GM18873 (cell line): ENCODE measurements around the gene ITGB1BP2.
"Not testable (repeated sequence)": the region's sequence is repeated elsewhere in the genome, so short reads cannot be mapped to it uniquely, and the experiment has no call there.

ENCODE experiments used
- ATAC-seq: cut with Tn5 transposase; IDR thresholded peaks from one replicate; pipeline ENCODE4 v1.9.1; 2021; ENCODE audit warnings: mild to moderate bottlenecking, moderate library complexity, moderate number of reproducible peaks; ENCODE audit not compliant: unreplicated experiment, low FRiP score

Gene ITGB1BP2

DNA sequence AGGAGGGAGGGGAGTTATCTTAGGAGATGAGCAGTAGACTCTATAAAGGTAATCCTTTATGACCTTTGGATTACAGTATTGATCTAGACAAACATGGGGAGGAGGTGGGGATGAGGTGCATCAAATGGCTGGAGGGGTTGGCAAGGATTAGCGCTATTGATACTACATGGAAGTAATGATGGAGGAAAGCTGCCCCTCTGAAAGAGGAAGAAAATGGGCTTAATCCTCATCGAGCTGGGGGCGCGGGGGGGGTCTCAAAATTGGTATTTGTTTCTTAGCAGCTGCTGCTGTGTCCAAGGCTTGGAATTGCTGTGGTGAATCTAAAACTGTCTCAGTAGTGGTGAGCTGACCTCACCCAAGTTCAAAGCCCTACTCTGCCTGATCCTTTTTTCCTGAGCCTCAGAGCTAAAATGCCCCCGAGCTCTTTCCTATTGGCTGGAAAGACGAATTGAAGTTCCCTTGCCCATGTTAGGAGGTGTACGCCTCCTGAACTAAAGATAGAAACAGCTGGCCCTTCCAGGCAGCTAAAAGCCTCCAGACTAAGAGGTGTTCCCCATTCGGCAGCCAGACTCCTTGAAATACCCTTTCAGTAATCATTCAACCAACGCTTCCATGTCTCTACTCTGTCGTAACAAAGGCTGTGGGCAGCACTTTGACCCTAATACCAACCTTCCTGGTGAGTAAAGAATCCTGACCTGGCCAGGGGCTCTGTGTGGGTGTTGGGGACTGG lies at the start of gene ITGB1BP2:
Gene ITGB1BP2 (plus strand): TSS at position 556 of the 730 bp plus-strand sequence. CDS start 57 bp downstream, at position 613.
- ATAC-seq = no peak

DNA sequence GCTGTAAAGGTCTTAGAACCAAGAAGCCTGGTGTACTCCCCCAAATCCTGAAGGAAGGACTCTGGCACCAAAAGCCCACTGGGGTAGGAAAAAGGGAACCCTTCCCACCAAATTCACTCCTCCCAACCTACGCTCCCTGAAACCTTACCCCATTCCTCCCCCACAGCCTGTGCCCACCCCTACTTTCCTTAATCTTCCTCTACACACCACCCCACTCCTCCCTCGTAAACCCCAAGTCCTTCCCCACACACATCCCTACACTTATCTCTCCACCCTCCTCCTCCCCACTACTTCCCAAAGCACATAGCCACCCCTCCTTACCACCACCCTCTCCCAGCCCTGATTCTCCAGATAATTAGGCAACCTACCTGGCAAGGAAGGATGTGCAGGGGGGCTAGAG lies 49.3 kb upstream of the ITGB1BP2 start:
- ATAC-seq = no peak

DNA sequence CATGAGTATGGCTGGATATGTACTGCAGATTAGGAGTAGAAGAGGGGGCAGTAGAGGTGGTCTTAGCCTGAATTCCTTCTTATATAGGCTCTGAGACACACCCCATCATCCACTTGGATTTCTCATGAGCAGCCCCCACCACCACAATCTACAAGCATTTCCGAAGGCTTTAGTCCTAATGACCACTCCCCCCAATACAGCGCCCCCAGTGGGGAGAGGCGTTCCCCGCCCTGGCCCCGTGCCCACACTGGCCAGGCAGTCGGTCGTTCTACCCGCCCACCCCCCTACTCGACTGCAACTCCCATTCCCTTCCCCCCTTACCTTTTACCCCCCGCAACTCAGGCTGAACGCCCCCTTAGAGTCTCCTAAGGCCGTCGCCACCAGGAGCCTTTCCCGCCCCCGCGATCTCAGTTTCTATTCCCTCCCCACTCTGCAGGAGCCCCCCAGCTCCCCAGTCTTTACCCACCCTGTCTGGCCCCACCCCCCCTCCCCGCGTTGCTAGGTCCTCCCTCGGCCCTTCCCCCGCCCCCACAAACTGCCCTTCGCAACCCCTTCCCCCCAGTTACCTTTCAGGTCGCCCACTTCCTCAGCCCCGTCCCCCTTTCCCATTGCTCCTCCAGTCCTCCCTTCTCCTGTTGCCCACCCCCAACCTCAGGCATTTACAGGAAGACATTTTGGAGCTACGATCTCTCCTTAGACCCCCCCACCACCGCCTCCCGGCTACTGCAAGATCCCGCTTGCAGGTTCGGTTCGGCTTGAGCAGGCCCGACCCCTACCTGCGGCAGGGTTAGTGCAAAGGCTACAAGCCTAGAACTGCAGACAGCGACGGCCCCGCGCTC lies 48.1 kb upstream of the ITGB1BP2 start:
- ATAC-seq = no peak

DNA sequence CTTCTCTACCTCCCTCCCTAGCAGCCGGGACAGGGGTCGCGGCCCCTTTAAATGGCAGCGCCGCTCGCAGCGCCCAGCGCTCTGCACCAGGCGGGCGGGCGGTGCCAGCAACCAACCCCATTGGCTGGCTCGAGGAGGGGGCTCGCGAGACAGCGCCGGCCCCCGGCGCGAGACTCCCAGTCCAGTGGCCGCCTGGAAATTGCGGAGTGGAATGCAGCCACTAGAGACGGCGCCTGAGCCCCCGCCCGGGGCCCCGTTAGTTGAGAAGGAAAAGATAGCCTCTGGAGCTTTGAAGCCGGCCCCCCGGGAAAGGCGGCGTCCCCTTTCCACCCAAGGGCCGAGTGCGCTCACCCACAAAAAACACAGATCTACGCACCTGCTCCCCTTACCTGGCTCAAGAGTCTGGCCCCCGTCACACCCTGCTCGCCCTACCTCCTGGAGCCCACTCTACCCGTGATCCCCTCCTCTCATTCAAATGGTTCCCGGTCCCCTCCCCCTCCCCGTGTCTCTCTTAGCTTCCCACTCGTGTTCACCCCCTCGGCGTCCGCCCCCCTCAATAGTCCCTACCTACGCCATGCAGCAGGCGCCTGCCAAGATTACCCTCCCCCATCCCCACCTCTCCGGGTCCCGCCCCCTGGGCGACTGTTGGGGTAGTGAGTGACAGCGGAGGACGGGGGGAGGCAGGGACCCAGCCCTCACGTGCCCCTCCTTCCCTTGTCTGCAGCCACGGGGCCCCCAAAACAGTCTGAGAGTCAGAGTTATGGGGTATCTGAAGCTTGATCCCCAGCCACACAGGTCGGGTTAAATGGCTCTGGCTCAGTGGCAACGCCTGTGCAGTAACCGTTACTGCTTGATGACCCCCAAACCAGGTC lies 47.2 kb upstream of the ITGB1BP2 start, which contains the start of gene ZMYM3:
Gene ZMYM3 (minus strand): TSS at position 49 of the 872 bp plus-strand sequence. CDS start 885 bp downstream, outside the sequence.
- ATAC-seq = peak; percentile 73

DNA sequence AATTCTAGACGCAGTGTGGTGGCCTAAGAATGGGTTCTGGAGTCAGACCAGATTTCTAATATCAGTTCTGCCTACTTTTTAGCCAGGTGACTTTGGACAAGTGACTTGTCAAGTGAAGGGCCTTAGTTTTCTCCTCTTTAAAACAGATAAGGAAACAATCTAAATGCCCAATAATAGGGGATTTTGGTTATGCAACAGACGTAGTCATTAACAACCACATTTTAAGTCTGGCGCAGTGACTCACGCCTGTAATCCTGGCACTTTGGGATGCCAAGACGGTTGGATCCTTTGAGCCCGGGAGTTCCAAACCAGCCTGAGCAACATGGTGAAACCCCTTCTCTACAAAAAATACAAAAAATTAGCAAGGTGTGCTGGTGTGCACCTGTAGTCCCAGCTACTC lies 45.5 kb upstream of the ITGB1BP2 start:
- ATAC-seq = no peak

DNA sequence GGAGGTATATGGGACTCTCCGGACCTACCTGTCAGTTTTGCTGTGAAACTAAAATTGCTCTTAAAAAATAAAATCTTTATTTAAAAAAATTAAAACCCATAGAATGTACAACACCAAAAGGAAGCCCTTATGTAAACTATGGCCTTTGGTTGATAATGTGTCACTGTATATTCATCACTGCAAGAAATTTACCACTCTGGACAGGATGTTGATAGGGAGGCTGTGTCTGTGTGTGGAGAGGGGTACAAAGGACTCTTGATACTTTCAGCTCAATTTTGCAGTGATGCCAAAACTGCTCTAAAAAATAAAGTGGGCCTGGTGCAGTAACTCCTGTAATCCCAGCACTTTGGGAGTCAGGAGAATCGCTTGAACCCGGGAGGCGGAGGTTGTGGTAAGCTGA lies 44.7 kb upstream of the ITGB1BP2 start:
- ATAC-seq = no peak

DNA sequence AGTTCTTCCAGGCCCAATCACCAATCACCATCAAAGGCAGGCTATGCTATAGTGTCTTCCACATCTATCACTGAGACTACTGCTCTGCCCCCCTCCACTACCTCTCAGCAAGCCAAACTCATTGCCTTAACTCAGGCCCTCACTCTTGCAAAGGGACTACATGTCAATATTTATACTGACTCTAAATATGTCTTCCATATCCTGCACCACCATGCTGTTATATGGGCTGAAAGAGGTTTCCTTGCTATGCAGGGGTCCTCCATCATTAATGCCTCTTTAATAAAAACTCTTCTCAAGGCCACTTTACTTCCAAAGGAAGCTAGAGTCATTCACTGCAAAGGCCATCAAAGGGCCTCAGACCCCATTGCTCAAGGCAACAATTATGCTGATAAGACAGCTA lies 32.9 kb upstream of the ITGB1BP2 start:
- not testable (repeated sequence) for ATAC-seq

DNA sequence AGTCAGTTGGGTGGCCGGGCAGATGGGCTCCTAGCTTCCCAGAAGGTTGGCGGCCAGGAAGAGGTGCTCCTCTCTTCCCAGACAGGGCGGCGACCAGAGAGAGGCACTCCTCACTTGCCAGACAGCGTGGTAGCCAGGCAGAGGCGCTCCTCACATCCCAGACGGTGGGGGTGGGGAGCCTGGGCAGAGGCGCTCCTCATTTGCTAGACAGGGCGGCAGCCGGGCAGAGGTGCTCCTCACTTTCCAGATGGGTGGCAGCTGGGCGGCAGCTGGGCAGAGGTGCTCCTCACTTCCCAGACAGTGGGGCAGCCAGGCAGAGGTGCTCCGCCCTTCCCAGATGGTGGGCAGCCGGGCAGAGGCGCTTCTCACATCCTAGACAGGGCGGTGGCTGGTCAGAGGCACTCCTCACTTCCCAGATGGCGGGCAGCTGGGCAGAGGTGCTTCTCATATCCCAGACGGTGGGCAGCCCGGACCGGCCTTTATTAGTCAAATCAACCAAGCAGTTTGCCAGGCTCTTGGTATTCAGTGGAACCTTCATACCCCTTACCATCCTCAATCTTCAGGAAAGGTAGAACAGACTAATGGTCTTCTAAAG lies 31.7 kb upstream of the ITGB1BP2 start:
- ATAC-seq = no peak

DNA sequence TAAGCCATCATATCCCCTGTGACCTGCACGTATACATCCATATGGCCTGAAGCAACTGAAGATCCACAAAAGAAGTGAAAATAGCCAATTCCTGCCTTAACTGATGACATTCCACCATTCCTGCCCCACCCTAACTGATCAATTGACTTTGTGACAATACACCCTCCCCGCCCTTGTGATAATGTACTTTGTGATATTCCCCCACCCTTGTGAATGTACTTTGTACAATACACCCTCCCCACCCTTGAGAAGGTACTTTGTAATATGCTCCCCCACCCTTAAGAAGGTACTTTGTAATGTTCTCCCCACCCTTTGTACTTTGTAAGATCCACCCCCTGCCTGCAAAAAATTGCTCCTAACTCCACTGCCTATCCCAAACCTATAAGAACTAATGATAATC lies 29.2 kb upstream of the ITGB1BP2 start:
- ATAC-seq = not testable (repeated sequence)

DNA sequence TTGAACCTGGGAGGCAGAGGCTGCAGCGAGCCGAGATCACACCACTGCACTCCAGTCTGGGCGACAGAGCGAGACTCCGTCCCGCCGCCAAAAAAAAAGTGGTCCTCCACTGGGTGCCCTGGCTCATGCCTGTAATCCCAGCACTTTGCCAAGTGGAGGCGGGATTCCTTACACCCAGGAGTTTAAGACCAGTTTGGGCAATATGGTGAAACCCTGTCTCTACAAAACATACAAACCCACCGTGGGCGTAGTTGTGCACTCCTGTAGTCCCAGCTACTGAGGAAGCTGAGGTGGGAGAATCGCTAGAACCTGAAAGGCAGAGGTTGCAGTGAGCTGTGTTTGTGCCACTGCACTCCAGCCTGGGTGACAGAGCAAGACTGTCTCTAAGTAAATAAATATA lies 20.2 kb upstream of the ITGB1BP2 start:
- not testable (repeated sequence) for ATAC-seq

DNA sequence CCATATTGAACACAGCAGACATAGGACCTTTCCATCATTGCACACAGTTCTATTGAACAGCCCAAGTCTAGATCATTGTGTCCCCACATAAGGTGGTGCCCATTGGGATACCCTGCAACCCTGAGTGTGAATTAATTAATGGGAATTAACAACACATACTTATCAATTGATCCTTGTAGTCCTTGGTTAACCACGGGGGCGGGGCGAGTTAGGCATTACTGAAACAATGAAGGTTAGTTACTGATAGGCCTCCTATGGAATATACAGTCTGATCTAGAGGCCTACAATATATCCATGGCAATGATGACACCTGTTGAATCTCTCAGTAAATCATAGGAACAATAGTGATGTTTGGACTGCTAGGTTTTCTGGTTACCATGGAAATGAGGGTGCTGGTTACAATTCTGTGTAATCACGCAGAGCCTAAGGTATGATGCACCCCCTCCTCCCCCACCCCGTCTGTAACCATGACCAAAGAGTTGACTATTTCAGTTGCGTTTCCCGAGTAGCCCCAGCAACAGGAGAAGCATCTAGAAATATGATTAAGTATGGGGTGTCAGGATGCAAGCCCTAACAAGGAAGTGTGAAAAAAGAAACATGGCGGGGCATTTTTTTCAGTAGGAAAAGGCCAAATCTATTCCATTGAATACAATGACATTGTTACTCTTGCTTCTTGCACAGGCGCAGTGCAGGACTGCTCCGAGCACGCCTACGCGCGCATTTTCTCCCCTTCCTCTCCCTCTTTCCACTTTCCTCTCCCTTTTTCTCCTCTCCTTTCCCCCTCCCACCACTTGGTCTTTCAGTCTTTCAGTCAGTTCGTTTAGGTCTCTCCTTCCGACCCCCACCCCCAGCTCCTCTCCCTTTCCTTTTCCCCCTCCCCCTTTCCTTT lies 18.8 kb upstream of the ITGB1BP2 start:
- ATAC-seq = peak; percentile 5

DNA sequence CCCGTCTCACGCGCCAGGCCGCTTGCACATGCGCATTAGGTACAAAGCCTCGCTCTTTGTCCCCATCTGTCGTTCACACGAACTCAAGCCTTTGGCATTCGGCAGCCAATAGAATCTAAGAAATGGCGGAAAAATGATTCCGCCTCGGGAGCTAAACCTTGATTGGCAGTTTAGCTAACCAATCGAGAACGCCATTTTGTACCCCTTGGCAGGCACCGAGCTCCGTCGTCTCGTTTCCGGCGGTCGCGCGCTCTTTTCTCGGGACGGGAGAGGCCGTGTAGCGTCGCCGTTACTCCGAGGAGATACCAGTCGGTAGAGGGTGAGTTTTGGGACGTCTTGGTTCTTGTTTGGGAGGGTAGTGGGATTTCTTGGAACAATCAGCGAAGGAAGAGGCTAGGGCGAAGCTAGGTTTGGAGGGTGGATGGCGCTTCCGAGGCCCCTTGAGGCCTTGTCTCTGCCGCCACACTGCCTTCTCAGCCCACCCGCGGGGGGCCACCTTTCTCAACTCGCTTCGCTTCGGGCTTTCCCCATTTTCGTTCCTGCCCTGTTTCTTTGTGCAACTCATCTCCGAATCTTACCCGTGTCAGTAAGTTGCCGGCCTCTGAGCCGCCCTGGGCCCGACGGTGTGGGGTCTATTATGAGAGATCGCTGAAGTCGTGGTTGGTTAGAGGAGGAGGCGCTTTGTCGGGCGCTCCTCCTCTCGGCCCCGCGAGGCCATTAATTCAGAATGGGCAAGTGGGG lies 18.0 kb upstream of the ITGB1BP2 start, which contains the start of gene NONO:
Gene NONO (plus strand): TSS at position 233 of the 741 bp plus-strand sequence. CDS start 7,003 bp downstream, outside the sequence.
- ATAC-seq = peak; percentile 94

DNA sequence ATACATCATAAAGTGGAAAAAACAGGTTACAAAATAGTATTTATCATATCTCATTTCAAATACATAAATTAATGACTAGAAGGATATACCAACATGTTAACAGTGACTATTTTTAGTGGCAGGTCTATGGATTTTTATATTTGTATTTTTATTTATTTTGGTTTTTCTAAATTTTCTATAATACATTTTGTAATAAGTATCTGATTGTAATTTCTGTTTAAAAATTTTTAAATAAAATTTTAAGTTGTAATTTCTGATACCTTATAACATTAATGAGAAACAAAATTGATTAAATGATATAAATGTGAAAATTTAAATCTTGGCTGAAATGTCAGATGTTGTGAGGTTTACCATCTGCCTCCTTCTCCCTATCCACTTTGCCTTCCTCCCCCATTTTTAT lies 15.6 kb upstream of the ITGB1BP2 start:
- no peak for ATAC-seq

DNA sequence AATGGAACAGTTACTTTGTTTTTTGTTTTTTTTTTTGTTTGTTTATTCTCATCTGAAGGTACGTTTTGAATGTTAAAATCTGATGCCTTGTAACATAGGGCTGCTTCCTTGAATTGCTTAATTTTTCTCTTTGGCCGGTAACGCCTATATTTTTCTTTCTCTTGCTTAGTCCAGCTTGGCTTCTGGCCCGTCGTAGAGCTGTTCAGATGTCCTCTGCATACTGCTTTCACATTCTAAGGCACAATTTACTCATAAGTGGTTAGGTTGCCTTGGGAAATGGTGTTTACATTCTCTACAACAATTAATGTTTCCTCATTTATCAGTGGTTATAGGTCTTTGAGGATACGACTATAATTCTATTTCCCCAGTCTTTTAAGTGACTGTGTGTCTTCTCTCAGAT lies 10.2 kb upstream of the ITGB1BP2 start:
- ATAC-seq = no peak

DNA sequence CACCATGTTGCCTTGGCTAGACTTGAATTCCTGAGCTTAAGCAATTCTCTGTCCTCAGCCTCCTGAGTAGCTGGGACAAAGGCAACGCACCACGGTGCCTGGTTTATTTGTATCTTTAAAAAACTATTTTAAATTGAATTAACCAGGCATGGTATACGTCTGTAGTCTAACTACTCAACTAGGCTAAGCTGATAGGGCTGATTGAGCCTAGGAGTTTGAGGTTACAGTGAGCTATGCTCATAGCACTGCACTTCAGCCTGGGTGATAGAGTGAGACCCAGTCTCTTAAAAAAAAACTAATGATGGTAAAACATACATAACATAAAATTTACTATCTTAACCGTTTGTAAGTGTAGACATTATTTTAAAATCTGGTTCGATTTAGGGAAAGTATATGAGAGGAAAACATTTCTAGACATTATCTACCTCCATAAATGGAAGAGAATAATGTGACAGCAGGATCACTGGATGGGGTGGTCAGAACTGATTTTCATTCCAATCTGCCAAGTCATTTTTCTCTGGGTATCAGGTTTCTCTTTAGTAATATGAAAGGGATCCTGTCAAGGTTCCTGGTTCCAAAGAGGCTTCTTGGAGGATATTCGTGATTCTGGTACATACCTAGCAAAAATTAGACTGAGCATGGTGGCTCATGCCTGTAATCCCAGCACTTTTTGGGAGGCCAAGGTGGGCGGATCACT lies 8.7 kb upstream of the ITGB1BP2 start:
- ATAC-seq = no peak

DNA sequence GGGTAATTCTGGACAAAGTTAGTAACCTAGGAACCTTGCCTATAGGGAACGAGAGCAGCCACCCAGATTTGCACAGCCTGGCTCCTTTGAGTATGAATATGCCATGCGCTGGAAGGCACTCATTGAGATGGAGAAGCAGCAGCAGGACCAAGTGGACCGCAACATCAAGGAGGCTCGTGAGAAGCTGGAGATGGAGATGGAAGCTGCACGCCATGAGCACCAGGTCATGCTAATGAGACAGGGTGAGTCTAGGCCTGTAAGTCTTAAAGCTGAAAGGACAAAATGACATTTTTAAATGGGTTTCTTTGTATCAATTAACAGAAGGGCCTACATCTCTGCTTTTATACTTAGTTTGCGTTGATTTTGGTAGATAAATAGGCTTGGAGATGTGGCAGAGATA lies 4.7 kb upstream of the ITGB1BP2 start:
- ATAC-seq = no peak

DNA sequence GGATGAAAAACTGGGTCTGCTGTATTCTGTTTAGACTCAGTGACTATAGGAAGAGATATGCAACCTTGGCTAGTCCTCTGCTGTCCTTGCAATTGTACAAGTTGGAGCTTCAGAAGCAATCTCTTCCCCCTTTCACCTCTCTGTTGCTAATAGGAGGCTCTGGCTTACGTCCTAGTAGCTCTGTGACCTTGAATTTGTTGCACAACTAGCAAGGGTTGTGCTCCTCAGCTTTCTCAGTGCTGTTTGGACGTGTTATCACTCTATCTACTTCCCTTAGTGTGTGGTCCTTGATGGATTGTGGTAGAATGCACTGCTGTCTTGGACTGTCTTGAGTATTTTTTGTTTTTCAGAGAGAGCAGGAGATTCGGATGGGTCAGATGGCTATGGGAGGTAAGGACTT lies 3.4 kb upstream of the ITGB1BP2 start:
- ATAC-seq = no peak

DNA sequence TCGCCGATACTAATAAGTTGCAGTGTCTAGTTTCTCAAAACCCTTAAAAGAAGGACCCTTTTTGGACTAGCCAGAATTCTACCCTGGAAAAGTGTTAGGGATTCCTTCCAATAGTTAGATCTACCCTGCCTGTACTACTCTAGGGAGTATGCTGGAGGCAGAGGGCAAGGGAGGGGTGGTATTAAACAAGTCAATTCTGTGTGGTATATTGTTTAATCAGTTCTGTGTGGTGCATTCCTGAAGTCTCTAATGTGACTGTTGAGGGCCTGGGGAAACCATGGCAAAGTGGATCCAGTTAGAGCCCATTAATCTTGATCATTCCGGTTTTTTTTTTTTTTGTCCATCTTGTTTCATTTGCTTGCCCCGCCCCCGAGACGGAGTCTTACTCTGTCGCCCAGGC lies 1.5 kb upstream of the ITGB1BP2 start:
- not testable (repeated sequence) for ATAC-seq
